Skin of body (tissue), 2 donors: ENCODE results near the gene SLC12A5. TPM values are rescaled to one million over a fixed set of nuclear protein-coding genes. Genes with fewer than 3 reads are reported as not detected.

Experiments used
- DNase-seq: peaks from one replicate; lab custom pipeline; 2025; lab: John Stamatoyannopoulos, UW
- total RNA-seq: library from RNA; depleted of rRNA; stranded (reverse); fragments of >200 nt; gene quantifications from one replicate; pipeline ENCODE4 v1.2.3, GENCODE V29; 2014

The SLC12A5 gene
- total RNA-seq, 1 donor from 2014 or later, result 0.69 TPM

- DNase-seq, result no peak
Observed at GRCh38 chr20:46006022-46006705, 22.9 kb upstream of the SLC12A5 start.

- DNase-seq, result no peak
Observed at GRCh38 chr20:46006964-46007363, 22.1 kb upstream of the SLC12A5 start.

- DNase-seq, result no peak
Observed at GRCh38 chr20:46007671-46008070, 21.3 kb upstream of the SLC12A5 start.

GRCh38 chr20:46009816-46010215 lies 19.2 kb upstream of the SLC12A5 start:
- DNase-seq, result no peak

- no peak for DNase-seq
Observed at GRCh38 chr20:46010491-46011391, 18.3 kb upstream of the SLC12A5 start.

GRCh38 chr20:46011631-46012482 lies 17.2 kb upstream of the SLC12A5 start:
- DNase-seq, result no peak

GRCh38 chr20:46012921-46013320 lies 16.1 kb upstream of the SLC12A5 start:
- DNase-seq, result no peak

- no peak for DNase-seq
Observed at GRCh38 chr20:46013322-46013828, 15.6 kb upstream of the SLC12A5 start.

- no peak for DNase-seq
Observed at GRCh38 chr20:46013829-46014516, 15.0 kb upstream of the SLC12A5 start.

- no peak for DNase-seq
Observed at GRCh38 chr20:46014517-46015396, 14.3 kb upstream of the SLC12A5 start.

- DNase-seq, result no peak
Observed at GRCh38 chr20:46017272-46017671, 11.7 kb upstream of the SLC12A5 start.

GRCh38 chr20:46018112-46018511 lies 10.9 kb upstream of the SLC12A5 start:
- DNase-seq, result no peak

- no peak for DNase-seq
Observed at GRCh38 chr20:46018611-46019010, 10.4 kb upstream of the SLC12A5 start.

- DNase-seq, result no peak
Observed at GRCh38 chr20:46020555-46020954, 8.5 kb upstream of the SLC12A5 start.

- no peak for DNase-seq
Observed at GRCh38 chr20:46021361-46022359, 7.4 kb upstream of the SLC12A5 start.

GRCh38 chr20:46022411-46023147 lies 6.4 kb upstream of the SLC12A5 start:
- no peak for DNase-seq

GRCh38 chr20:46023148-46023484 lies 5.9 kb upstream of the SLC12A5 start:
- no peak for DNase-seq

- no peak for DNase-seq
Observed at GRCh38 chr20:46023999-46024398, 5.0 kb upstream of the SLC12A5 start.
